HL-60/S4 treated with phorbol 12-myristate 13-acetate at 8.2 ng/mL for 4 days and 3 days (cell line): Measurements from ENCODE around the gene KRTAP6-2.

Source experiments
- in situ Hi-C: fragments of 300-500 bp; cut with MboI; formaldehyde crosslinking; loops from 2 replicates; pipeline ENCODE4 v1.15.0; 2022; ENCODE audit warnings: low sequenced_read_pairs

Gene KRTAP6-2

GRCh38 chr21:30577766-30578165, 20.9 kb downstream of the KRTAP6-2 start:
- in situ Hi-C loops = no loop called here

DNA sequence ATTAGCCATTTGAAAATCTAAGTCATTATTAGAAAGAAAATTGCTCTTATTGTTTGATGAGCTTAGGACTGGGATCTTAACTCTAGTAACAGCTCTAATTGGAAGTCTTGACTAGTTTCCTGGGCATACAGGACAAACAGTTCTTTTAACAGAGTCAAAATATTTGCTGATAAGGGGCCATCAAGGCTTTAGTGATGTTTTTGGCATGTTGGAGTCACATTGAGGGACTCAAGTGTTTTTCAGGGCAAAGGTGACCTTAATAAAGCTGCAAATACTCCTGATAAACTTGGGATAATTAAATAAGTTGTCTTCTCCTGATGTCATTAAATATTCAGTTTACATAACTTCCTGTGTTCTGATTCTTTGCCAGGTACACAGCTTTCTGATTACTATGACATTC, 31.1 kb downstream of the KRTAP6-2 start:
- in situ Hi-C loops = no loop called here

DNA sequence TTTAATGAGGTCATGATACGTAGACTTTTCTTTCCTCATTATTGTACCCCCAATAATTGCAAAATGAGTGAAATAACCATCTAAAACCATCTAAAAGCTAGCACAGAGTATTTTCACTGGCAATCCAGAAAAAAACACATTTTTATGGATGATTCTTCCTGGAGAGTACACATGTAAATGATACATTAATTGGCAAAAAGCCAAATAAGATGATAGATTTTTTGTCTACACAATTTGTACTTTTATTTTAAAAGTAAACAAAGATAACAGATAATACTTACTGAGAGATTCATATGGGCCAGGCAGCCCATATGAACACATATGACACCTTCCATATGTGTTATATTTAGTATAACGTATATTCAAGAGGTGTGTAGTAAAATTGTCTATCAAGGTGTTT, 35.1 kb downstream of the KRTAP6-2 start:
- in situ Hi-C loops = no loop called here

- in situ Hi-C loops = no loop called here
These were observed 35.6 kb downstream of the KRTAP6-2 start for GRCh38 chr21:30563072-30563471.

DNA sequence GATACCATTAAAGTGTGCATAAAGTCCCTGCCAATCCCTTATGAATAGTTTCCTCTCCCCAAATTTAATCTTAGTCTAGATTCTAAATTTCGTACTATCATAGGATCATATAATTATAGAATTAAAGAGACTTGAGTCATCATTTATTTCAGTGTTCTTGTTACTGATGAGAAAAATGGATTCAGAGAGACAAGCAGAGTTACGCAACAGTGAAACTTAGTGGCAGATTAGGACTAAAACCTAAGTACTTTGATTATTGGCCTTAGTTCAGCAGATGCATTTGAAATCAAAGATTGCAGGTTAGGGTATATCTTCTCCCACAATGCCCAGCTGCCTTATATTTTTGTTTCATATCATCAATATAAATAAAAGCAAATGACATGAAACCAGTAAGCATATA, 36.7 kb downstream of the KRTAP6-2 start:
- in situ Hi-C loops = no loop called here

DNA sequence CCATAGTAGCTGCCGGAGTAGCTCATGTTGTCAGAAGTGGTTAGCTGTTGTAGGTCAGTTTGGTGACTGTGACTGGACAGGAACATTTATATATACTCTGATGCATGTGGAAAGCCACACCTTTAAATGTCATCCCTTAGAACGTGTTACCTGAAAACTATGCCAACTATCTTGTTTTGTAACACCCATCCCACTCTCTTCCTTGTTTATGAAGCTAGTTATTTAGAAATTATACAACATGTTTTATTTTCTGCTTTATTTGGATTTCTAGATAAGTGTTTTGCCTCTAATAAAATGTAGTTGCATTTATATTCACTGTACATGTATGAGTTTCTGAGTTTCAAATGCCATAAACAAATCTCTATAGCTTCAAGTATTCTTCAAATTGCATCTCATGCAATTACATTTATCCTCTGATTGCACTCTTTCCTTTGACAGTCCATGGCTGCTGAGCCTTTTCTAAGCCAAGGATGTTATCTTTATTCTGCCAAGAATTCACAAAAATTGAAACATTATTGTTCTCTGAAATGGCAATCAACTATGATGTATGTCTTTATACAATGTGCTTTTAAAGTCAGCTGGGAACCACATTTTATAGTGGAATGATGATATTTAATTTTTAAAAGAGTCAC, 37.3 kb downstream of the KRTAP6-2 start, which contains the start of gene KRTAP19-7:
Gene KRTAP19-7 (minus strand): TSS at position 51 of the 632 bp plus-strand sequence. CDS start 25 bp downstream, at position 26.
- in situ Hi-C loops = no loop called here

DNA sequence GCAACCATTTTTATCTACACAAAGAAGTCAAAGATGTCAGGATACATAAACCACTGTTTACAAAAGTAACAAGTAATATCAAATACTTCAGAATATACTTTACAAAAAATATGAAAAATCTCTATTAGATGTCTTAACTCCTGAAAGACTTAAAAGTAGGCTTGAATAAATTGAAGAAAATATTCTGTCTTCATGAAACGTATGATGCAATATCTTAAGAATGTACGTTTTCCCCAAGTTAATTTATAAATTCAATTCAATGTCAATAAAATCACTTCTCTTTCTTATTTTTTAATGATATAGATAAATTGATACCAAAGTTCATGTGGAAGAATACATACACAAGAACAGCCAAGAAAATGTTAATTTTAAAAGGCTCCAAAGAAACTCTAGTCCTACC, 43.6 kb downstream of the KRTAP6-2 start:
- in situ Hi-C loops = no loop called here

GRCh38 chr21:30552782-30553181, 45.9 kb downstream of the KRTAP6-2 start:
- in situ Hi-C loops = no loop called here
